Natural killer cell (primary cell): Measurements from ENCODE around the gene LYPD5. TPM values are rescaled to one million over a fixed set of nuclear protein-coding genes. Genes with fewer than 3 reads are reported as not detected.

Experiments
- ATAC-seq, 3 donors: fragments of 150-1000 bp in 2 of 3; fragments of 200-7000 bp in 1 of 3; cut with Tn5 transposase; 1 replicate in 1 of 3; 2 replicates in 2 of 3; pipeline ENCODE4 v1.10.0; 2021; ENCODE audit warnings: mild to moderate bottlenecking in 2 of 3, moderate library complexity in 2 of 3
- DNase-seq, 2 donors: peaks; one replicate each; pipeline versions ENCODE4 v3.0.0 to v3.0.0-alpha.2; 2013 to 2021; ENCODE audit warnings: mixed read lengths in 1 of 2
- H3K27ac ChIP-seq: one replicate; pipeline ENCODE4 v1.5.1; 2013; ENCODE audit warnings: mild to moderate bottlenecking, low read length
- H3K27me3 ChIP-seq: one replicate; pipeline ENCODE4 v1.6.1; 2013; ENCODE audit warnings: low read length; ENCODE audit not compliant: control insufficient read depth, insufficient read depth
- H3K36me3 ChIP-seq: one replicate; pipeline ENCODE4 v1.6.1; 2013; ENCODE audit warnings: low read length; ENCODE audit not compliant: control insufficient read depth, insufficient read depth
- H3K4me1 ChIP-seq: one replicate; pipeline ENCODE4 v1.6.1; 2013; ENCODE audit warnings: low read length; ENCODE audit not compliant: control insufficient read depth, insufficient read depth
- H3K4me3 ChIP-seq: one replicate; pipeline ENCODE4 v1.5.1; 2013; ENCODE audit warnings: low read length
- H3K9me3 ChIP-seq: one replicate; pipeline ENCODE4 v1.6.1; 2013; ENCODE audit warnings: low read length; ENCODE audit not compliant: control insufficient read depth, insufficient read depth
- H3K27ac Mint-ChIP-seq, 2 donors: one replicate each; pipeline ENCODE4 v1.8.0; 2022; ENCODE audit warnings: mild to moderate bottlenecking in 2 of 2, mixed read lengths in 2 of 2, moderate library complexity in 1 of 2
- H3K27me3 Mint-ChIP-seq, 2 donors: one replicate each; pipeline ENCODE4 v1.8.0; 2022; ENCODE audit warnings: low read depth in 2 of 2, mixed read lengths in 2 of 2
- H3K36me3 Mint-ChIP-seq: one replicate; pipeline ENCODE4 v1.8.0; 2022; ENCODE audit warnings: mixed read lengths
- H3K4me1 Mint-ChIP-seq, 2 donors: one replicate each; pipeline ENCODE4 v1.8.0; 2022; ENCODE audit warnings: mixed read lengths in 2 of 2
- H3K4me3 Mint-ChIP-seq: one replicate; pipeline ENCODE4 v1.8.0; 2022; ENCODE audit warnings: mild to moderate bottlenecking, moderate library complexity, mixed read lengths
- H3K9me3 Mint-ChIP-seq, 2 donors: one replicate each; pipeline ENCODE4 v1.8.0; 2022; ENCODE audit warnings: mixed read lengths in 2 of 2
- WGBS: methylation state at CpG from one replicate; pipeline ENCODE4 v1.1.7; 2013; ENCODE audit warnings: missing lambda C conversion rate; ENCODE audit not compliant: insufficient coverage; 5-methylcytosine and 5-hydroxymethylcytosine counted together
- intact Hi-C: fragments of 100-400 bp; cut with micrococcal nuclease; formaldehyde crosslinking; loops from one replicate; pipeline ENCODE4 v1.14.2; 2022
- total RNA-seq, 4 donors: library from RNA; stranded (reverse); fragments of 120-200 nt in 1 of 4; gene quantifications; one replicate each; pipeline versions ENCODE4 v1.2.3 to v1.2.4, GENCODE V29; 2013 to 2022
- TF ChIP-seq, protein P1 (sequence below): fragments of 200-600 bp; IDR thresholded peaks from one replicate; pipeline ENCODE4 v1.8.0; 2022; ENCODE audit warnings: antibody characterized with exemption

Gene LYPD5
- total RNA-seq = not detected
- total RNA-seq (2013) = 0.07 TPM

- ATAC-seq (no peak), DNase-seq (no peak)
- no peak within 1 kb of the TSS for H3K27ac ChIP-seq
- TF ChIP-seq, protein P1, sequence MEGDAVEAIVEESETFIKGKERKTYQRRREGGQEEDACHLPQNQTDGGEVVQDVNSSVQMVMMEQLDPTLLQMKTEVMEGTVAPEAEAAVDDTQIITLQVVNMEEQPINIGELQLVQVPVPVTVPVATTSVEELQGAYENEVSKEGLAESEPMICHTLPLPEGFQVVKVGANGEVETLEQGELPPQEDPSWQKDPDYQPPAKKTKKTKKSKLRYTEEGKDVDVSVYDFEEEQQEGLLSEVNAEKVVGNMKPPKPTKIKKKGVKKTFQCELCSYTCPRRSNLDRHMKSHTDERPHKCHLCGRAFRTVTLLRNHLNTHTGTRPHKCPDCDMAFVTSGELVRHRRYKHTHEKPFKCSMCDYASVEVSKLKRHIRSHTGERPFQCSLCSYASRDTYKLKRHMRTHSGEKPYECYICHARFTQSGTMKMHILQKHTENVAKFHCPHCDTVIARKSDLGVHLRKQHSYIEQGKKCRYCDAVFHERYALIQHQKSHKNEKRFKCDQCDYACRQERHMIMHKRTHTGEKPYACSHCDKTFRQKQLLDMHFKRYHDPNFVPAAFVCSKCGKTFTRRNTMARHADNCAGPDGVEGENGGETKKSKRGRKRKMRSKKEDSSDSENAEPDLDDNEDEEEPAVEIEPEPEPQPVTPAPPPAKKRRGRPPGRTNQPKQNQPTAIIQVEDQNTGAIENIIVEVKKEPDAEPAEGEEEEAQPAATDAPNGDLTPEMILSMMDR = no peak
- intact Hi-C loops = no loop called here
- WGBS = 70% methylated on average over 11 of the region's 12 CpGs
- peaks cover 9% of the 10 kb centered on the region for H3K4me1 ChIP-seq
- H3K9me3 ChIP-seq = no peaks in the 10 kb centered on the region
- Mint-ChIP-seq H3K4me1 (peaks cover 0 to 13% of the 10 kb centered on the region in 2 donors), H3K4me3 (no peak within 1 kb of the TSS), H3K27me3 (peaks cover 6 to 27% of the 10 kb centered on the region in 2 donors), H3K36me3 (no peaks in the 10 kb centered on the region), H3K27ac (no peak within 1 kb of the TSS), H3K9me3 (no peaks in the 10 kb centered on the region)
- no peaks in the 10 kb centered on the region for H3K36me3 ChIP-seq
- H3K27me3 ChIP-seq = no peaks in the 10 kb centered on the region
- no peak within 1 kb of the TSS for H3K4me3 ChIP-seq
Measured at GRCh38 chr19:43802216-43802951, at the start of gene LYPD5. LYPD5 (minus strand) TSS chr19:43802447; CDS start chr19:43802380, 67 bp downstream.

GRCh38 chr19:43848821-43849220 is 46.6 kb upstream of the LYPD5 start:
- ATAC-seq (no peak), DNase-seq (no peak)
- H3K4me3 ChIP-seq = no peak overlapping the region
- peaks cover 6% of the 10 kb centered on the region for H3K36me3 ChIP-seq
- H3K4me1 Mint-ChIP-seq = no peaks in the 10 kb centered on the region
- H3K27me3 Mint-ChIP-seq = no peaks in the 10 kb centered on the region
- no peak overlapping the region for H3K27ac Mint-ChIP-seq
- intact Hi-C loops = no loop called here
- no peak overlapping the region for H3K4me3 Mint-ChIP-seq
- H3K27ac ChIP-seq = no peak overlapping the region
- H3K27me3 ChIP-seq = no peaks in the 10 kb centered on the region
- H3K9me3 ChIP-seq = peaks cover 36% of the 10 kb centered on the region
- peaks cover 53% of the 10 kb centered on the region for H3K36me3 Mint-ChIP-seq
- TF ChIP-seq, protein P1 = no peak
- H3K9me3 Mint-ChIP-seq = peaks cover 15 to 26% of the 10 kb centered on the region in 2 donors
- H3K4me1 ChIP-seq = no peaks in the 10 kb centered on the region

DNA sequence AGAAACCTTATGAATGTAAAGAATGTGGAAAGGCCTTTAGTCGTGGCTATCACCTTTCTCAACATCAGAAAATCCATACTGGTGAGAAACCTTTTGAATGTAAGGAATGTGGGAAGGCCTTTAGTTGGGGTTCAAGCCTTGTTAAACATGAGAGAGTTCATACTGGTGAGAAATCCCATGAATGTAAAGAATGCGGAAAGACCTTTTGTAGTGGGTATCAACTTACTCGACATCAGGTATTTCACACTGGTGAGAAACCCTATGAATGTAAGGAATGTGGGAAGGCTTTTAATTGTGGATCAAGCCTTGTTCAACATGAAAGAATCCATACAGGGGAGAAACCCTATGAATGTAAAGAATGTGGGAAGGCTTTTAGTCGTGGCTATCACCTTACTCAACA is 45.6 kb upstream of the LYPD5 start:
- DNase-seq (no peak), ATAC-seq (no peak)
- 100% methylated on average over 2 of the region's 4 CpGs for WGBS
- H3K27me3 Mint-ChIP-seq = no peaks in the 10 kb centered on the region
- Histone ChIP-seq H3K27me3 (no peaks in the 10 kb centered on the region), H3K4me1 (no peaks in the 10 kb centered on the region), H3K27ac (no peak overlapping the region), H3K4me3 (no peak overlapping the region), H3K9me3 (peaks cover 32% of the 10 kb centered on the region), H3K36me3 (peaks cover 11% of the 10 kb centered on the region)
- H3K36me3 Mint-ChIP-seq = peaks cover 53% of the 10 kb centered on the region
- H3K4me1 Mint-ChIP-seq = no peaks in the 10 kb centered on the region
- H3K4me3 Mint-ChIP-seq = no peak overlapping the region
- peaks cover 14 to 26% of the 10 kb centered on the region in 2 donors for H3K9me3 Mint-ChIP-seq
- intact Hi-C loops = no loop called here
- H3K27ac Mint-ChIP-seq = no peak overlapping the region
- TF ChIP-seq, protein P1 = no peak

DNA sequence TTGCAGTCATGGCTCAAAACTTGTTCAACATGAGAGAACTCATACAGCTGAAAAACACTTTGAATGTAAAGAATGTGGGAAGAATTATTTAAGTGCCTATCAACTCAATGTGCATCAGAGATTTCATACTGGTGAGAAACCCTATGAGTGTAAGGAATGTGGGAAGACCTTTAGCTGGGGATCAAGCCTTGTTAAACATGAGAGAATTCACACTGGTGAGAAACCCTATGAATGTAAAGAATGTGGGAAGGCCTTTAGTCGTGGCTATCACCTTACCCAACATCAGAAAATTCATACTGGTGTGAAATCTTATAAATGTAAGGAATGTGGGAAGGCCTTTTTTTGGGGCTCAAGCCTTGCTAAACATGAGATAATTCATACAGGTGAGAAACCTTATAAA is 45.0 kb upstream of the LYPD5 start:
- H3K4me3 Mint-ChIP-seq = no peak overlapping the region
- ATAC-seq (no peak), DNase-seq (no peak)
- H3K27me3 ChIP-seq = no peaks in the 10 kb centered on the region
- H3K36me3 Mint-ChIP-seq = peaks cover 48% of the 10 kb centered on the region
- peaks cover 10 to 22% of the 10 kb centered on the region in 2 donors for H3K9me3 Mint-ChIP-seq
- intact Hi-C loops = no loop called here
- no peak overlapping the region for H3K27ac Mint-ChIP-seq
- no peaks in the 10 kb centered on the region for H3K27me3 Mint-ChIP-seq
- H3K27ac ChIP-seq = no peak overlapping the region
- WGBS = no CpG with 5 or more reads among the region's 1 CpG
- H3K9me3 ChIP-seq = peaks cover 34% of the 10 kb centered on the region
- no peaks in the 10 kb centered on the region for H3K4me1 ChIP-seq
- TF ChIP-seq, protein P1 = no peak
- no peaks in the 10 kb centered on the region for H3K4me1 Mint-ChIP-seq
- H3K36me3 ChIP-seq = peaks cover 17% of the 10 kb centered on the region
- no peak overlapping the region for H3K4me3 ChIP-seq
